Measurements from ENCODE around the gene SH2D3C. TPM values are rescaled to one million over a fixed set of nuclear protein-coding genes. Genes with fewer than 3 reads are reported as not detected.

The SH2D3C gene
- total RNA-seq, 1 experiment from 2014 or later: not detected

DNA sequence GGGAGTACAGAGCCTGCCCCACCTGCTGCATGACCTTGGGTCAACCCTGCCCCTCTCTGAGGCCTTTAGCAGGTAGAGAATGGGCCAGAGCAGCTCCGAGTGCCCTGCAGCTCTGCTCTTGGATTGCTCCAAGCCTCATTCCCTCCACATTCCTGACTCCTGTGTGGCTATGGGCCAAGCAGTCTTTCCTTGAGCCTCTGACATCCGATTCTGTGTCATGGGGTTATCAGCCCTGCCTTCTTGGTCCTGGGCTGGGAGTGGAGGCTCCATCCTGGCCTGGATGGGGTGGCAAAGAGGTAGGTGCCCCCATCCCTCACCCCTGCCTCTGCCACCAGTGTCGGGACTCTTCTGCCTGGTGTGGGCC, 37.9 kb upstream of the SH2D3C start:
- BruUV-seq (replicated peaks): no TSS peak
- H3K36me3 Mint-ChIP-seq (ENCODE audit: insufficient read depth, unreplicated experiment): peaks cover 74% of the 10 kb centered on the region
- TF ChIP-seq, protein P1, sequence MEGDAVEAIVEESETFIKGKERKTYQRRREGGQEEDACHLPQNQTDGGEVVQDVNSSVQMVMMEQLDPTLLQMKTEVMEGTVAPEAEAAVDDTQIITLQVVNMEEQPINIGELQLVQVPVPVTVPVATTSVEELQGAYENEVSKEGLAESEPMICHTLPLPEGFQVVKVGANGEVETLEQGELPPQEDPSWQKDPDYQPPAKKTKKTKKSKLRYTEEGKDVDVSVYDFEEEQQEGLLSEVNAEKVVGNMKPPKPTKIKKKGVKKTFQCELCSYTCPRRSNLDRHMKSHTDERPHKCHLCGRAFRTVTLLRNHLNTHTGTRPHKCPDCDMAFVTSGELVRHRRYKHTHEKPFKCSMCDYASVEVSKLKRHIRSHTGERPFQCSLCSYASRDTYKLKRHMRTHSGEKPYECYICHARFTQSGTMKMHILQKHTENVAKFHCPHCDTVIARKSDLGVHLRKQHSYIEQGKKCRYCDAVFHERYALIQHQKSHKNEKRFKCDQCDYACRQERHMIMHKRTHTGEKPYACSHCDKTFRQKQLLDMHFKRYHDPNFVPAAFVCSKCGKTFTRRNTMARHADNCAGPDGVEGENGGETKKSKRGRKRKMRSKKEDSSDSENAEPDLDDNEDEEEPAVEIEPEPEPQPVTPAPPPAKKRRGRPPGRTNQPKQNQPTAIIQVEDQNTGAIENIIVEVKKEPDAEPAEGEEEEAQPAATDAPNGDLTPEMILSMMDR (IDR thresholded peaks at IDR 0.05; ENCODE audit: unreplicated experiment): no peak
- ChIA-PET POLR2A (no interaction called here), CTCF (no interaction called here)
- H3K9me3 Mint-ChIP-seq (ENCODE audit: unreplicated experiment): no peaks in the 10 kb centered on the region
- no peak overlapping the region for H3K4me3 Mint-ChIP-seq (ENCODE audit: unreplicated experiment)
- H3K4me1 Mint-ChIP-seq (ENCODE audit: insufficient read depth, unreplicated experiment): no peaks in the 10 kb centered on the region
- no peak overlapping the region for H3K27ac Mint-ChIP-seq (ENCODE audit: low read depth, unreplicated experiment)
- intact Hi-C loops (cut with micrococcal nuclease): no loop called here
- DNase-seq (ENCODE audit: unreplicated experiment): no peak
- no peaks in the 10 kb centered on the region for H3K27me3 Mint-ChIP-seq (ENCODE audit: insufficient read depth, unreplicated experiment)

DNA sequence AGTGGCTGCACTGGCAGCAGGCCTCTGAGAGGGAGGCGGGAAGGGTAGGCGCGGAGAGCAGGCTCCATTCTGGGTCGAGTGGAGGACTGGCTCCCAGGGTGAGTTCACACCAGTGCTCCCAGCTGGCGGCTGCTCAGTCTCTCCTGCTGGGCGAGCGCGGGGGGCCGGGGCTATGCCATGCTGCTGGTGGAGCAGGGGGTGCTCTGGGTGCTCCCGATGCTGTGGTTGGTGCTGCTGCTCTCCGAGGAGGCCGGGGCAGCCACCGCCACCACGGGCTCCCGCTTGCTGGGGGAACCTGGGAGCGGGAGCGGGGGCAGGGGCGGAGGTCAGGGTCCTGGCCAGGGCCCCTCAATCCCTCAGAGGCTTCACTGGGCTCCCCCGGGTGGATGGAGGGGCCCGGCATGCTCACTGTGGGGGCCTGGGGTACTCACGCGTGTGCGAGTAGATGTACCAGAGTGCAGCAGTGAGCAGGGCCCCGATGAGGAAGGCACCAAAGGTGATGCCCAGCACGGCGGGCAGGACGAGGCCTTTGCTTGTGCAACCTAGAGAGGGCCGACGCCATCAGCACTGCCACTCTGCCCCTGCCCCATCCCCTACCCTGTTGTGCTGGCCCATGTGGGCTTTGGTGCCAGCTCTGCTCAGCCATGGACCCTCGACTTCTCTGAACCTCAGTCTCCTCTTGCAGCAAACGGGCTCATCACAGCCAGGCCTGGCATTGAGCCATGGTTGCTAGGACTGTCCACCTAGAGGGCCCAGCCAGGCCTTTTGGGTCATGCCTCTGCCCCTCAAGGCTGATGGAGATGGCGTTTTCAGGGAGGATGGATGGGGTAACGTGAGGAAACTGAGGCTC, 37.3 kb upstream of the SH2D3C start:
- CTCF ChIA-PET: interaction anchor here (1.2 kb wide), 1 partner anchor 105 kb away, joined by 3 read pairs; no protein-coding TSS in a partner anchor
- Mint-ChIP-seq H3K27ac (ENCODE audit: low read depth, unreplicated experiment) (no peak overlapping the region), H3K4me3 (ENCODE audit: unreplicated experiment) (no peak overlapping the region), H3K36me3 (ENCODE audit: insufficient read depth, unreplicated experiment) (peaks cover 80% of the 10 kb centered on the region), H3K9me3 (ENCODE audit: unreplicated experiment) (no peaks in the 10 kb centered on the region), H3K4me1 (ENCODE audit: insufficient read depth, unreplicated experiment) (no peaks in the 10 kb centered on the region), H3K27me3 (ENCODE audit: insufficient read depth, unreplicated experiment) (no peaks in the 10 kb centered on the region)
- DNase-seq (ENCODE audit: unreplicated experiment): no peak
- POLR2A ChIA-PET: no interaction called here
- TF ChIP-seq, protein P1 (IDR thresholded peaks at IDR 0.05; ENCODE audit: unreplicated experiment): no peak
- BruUV-seq (replicated peaks): no TSS peak
- intact Hi-C loops (cut with micrococcal nuclease): no loop called here

DNA sequence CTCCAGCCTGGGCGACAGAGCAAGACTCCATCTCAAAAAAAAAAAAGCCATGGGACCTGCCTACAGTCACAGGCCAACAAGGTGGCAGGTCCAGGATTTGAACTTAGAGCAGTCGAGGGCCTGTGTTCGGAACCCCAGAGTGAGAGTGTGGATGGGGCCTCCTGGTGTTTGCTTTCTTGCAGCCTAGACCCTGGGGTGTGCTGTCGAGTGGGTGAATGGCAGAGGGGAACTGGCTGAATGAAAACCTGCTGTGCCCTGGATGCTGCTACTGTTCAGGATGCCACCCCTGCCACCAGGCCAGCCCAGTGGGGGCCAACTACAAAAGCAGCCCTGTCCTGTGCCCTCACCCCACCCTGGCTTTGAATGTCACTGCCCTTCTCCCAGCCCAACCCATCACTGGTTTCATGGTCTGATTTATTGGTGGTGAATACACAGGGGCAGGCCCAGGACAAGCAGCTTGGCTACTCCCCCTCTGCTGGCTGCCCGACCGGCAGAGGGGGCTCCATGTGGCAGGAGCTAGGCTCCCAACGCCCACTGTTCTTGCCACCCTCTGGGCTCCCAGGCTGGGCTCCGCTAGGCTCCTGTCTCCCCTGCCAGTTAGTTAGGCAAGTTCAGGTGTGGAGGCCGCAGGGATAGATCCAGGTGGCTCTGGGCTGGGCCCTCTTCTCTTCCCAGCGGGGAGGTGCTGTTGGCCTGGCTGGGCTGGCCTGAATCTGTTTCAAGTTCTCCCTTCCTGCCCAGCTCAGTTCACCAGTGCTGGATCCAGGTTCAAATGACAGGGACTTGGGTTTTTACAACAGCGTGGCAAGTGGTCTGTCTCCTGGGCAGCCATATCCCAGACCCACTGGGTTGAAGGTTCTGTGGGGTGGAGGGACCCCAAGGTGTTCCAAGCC, 36.4 kb upstream of the SH2D3C start:
- DNase-seq (ENCODE audit: unreplicated experiment): no peak
- intact Hi-C loops (cut with micrococcal nuclease): no loop called here
- Mint-ChIP-seq H3K36me3 (ENCODE audit: insufficient read depth, unreplicated experiment) (peaks cover 86% of the 10 kb centered on the region), H3K27me3 (ENCODE audit: insufficient read depth, unreplicated experiment) (no peaks in the 10 kb centered on the region), H3K4me3 (ENCODE audit: unreplicated experiment) (no peak overlapping the region), H3K4me1 (ENCODE audit: insufficient read depth, unreplicated experiment) (no peaks in the 10 kb centered on the region), H3K27ac (ENCODE audit: low read depth, unreplicated experiment) (no peak overlapping the region), H3K9me3 (ENCODE audit: unreplicated experiment) (no peaks in the 10 kb centered on the region)
- TSS peak; percentile 94 for BruUV-seq (replicated peaks)
- ChIA-PET POLR2A (no interaction called here), CTCF (interaction anchor here (1.0 to 1.2 kb wide), 2 partner anchors 55 to 106 kb away, joined by 3 to 4 read pairs; no protein-coding TSS in a partner anchor)
- TF ChIP-seq, protein P1 (IDR thresholded peaks at IDR 0.05; ENCODE audit: unreplicated experiment): no peak

DNA sequence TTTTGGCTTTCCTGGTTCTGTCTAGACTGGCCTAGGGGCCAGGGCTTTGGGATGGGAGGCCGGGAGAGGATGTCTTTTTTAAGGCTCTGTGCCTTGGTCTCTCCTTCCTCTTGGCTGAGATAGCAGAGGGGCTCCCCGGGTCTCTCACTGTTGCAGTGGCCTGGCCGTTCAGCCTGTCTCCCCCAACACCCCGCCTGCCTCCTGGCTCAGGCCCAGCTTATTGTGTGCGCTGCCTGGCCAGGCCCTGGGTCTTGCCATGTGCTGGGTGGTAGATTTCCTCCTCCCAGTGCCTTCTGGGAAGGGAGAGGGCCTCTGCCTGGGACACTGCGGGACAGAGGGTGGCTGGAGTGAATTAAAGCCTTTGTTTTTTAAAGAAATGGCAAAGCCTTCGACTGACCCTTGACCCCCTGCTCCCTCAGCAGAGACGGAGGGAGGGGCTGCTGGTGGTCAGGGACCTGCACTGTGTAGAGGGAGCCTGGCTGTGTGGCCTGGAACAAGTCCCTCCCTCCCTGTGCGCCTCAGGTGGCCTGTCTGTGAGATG, 35.3 kb upstream of the SH2D3C start:
- CTCF ChIA-PET: interaction anchor here (0.7 kb wide), 1 partner anchor 55 kb away, joined by 3 read pairs; no protein-coding TSS in a partner anchor

More for the DNA sequence above, 35.3 kb upstream of the SH2D3C start:
- Mint-ChIP-seq H3K4me3 (ENCODE audit: unreplicated experiment) (no peak overlapping the region), H3K27me3 (ENCODE audit: insufficient read depth, unreplicated experiment) (no peaks in the 10 kb centered on the region), H3K9me3 (ENCODE audit: unreplicated experiment) (no peaks in the 10 kb centered on the region), H3K36me3 (ENCODE audit: insufficient read depth, unreplicated experiment) (peaks cover 83% of the 10 kb centered on the region), H3K4me1 (ENCODE audit: insufficient read depth, unreplicated experiment) (no peaks in the 10 kb centered on the region), H3K27ac (ENCODE audit: low read depth, unreplicated experiment) (no peak overlapping the region)
- BruUV-seq (replicated peaks): TSS peak; percentile 40
- POLR2A ChIA-PET: interaction anchor here (1.5 kb wide), 1 partner anchor 10 kb away, joined by 4 read pairs; no protein-coding TSS in a partner anchor
- DNase-seq (ENCODE audit: unreplicated experiment): no peak
- TF ChIP-seq, protein P1 (IDR thresholded peaks at IDR 0.05; ENCODE audit: unreplicated experiment): no peak
- intact Hi-C loops (cut with micrococcal nuclease): no loop called here
